H1 (cell line): Measurements from ENCODE around the gene RNF4. TPM values are rescaled to one million over a fixed set of nuclear protein-coding genes. Genes with fewer than 3 reads are reported as not detected.

ENCODE experiments used
- BCL11A ChIP-seq, 2 experiments: IDR thresholded peaks; one replicate each; pipeline ENCODE4 v1.6.1; 2011; ENCODE audit warnings: low read depth in 2 of 2, low read length in 2 of 2, mild to moderate bottlenecking in 2 of 2
- CHD1 ChIP-seq: IDR thresholded peaks from 2 replicates; pipeline ENCODE4 v1.6.1; 2012; ENCODE audit warnings: low read depth, low read length, improper control_type of control experiment
- CTBP2 ChIP-seq: IDR thresholded peaks from 2 replicates; pipeline ENCODE4 v1.7.0; 2011; ENCODE audit warnings: borderline replicate concordance, mild to moderate bottlenecking, moderate library complexity, mixed read lengths, low read length; ENCODE audit not compliant: insufficient read depth, insufficient read length
- EP300 ChIP-seq, 2 experiments: IDR thresholded peaks; 1 replicate in 1 of 2; 2 replicates in 1 of 2; pipeline ENCODE4 v1.6.1; 2011 to 2012; ENCODE audit warnings: low read depth in 2 of 2, low read length in 2 of 2, mild to moderate bottlenecking in 2 of 2, borderline replicate concordance in 1 of 2, inconsistent platforms in 1 of 2, moderate library complexity in 1 of 2
- GABPA ChIP-seq: IDR thresholded peaks from 2 replicates; pipeline ENCODE4 v1.6.1; 2011; ENCODE audit warnings: mild to moderate bottlenecking, low read length, moderate library complexity, borderline replicate concordance; ENCODE audit not compliant: insufficient read depth
- HDAC2 ChIP-seq, 2 experiments: fragments of 300-600 bp in 1 of 2; sonication (generic) in 1 of 2; IDR thresholded peaks; 2 replicates each; pipeline ENCODE4 v1.6.1; 2011 to 2012; ENCODE audit warnings: low read depth in 2 of 2, low read length in 2 of 2, mild to moderate bottlenecking in 2 of 2, moderate library complexity in 2 of 2, borderline replicate concordance in 1 of 2, inconsistent platforms in 1 of 2
- JUN ChIP-seq: IDR thresholded peaks from 2 replicates; pipeline ENCODE4 v1.6.1; 2011; ENCODE audit warnings: low read depth, mild to moderate bottlenecking, improper control_type of control experiment, low read length
- KDM1A ChIP-seq: fragments of 200-600, 300-600 bp; sonication (generic); IDR thresholded peaks from 2 replicates; pipeline ENCODE4 v1.7.1; 2016; ENCODE audit warnings: mild to moderate bottlenecking, low read length, borderline replicate concordance
- MAX ChIP-seq: IDR thresholded peaks from 2 replicates; pipeline ENCODE4 v1.6.1; 2012; ENCODE audit warnings: inconsistent platforms
- NRF1 ChIP-seq: IDR thresholded peaks from 2 replicates; pipeline ENCODE4 v1.6.1; 2011; ENCODE audit warnings: mild to moderate bottlenecking, low read depth, low read length, improper control_type of control experiment
- POLR2AphosphoS5 ChIP-seq: IDR thresholded peaks from 2 replicates; pipeline ENCODE4 v1.6.1; 2011; ENCODE audit warnings: low read depth, low read length
- RFX5 ChIP-seq: IDR thresholded peaks from 2 replicates; pipeline ENCODE4 v1.6.1; 2011; ENCODE audit warnings: low read depth, low read length, improper control_type of control experiment, borderline replicate concordance
- RXRA ChIP-seq: IDR thresholded peaks from 2 replicates; pipeline ENCODE4 v1.6.1; 2011; ENCODE audit warnings: low read depth, mild to moderate bottlenecking, low read length, moderate library complexity; ENCODE audit not compliant: insufficient read depth
- SP1 ChIP-seq: IDR thresholded peaks from 2 replicates; pipeline ENCODE4 v1.6.1; 2011; ENCODE audit warnings: low read depth, low read length
- SP2 ChIP-seq: IDR thresholded peaks from 2 replicates; pipeline ENCODE4 v1.6.1; 2012; ENCODE audit warnings: mild to moderate bottlenecking, low read length, inconsistent platforms
- TCF12 ChIP-seq: IDR thresholded peaks from 2 replicates; pipeline ENCODE4 v1.6.1; 2011; ENCODE audit warnings: low read depth, mild to moderate bottlenecking, low read length
- polyA plus RNA-seq, 7 experiments: library from polyadenylated mRNA; depleted of rRNA in 3 of 7; stranded (reverse) in 5 of 7; unstranded in 2 of 7; fragments of >200 nt in 5 of 7; fragments of 200-250 nt in 2 of 7; gene quantifications; 1 replicate in 5 of 7; 2 replicates in 1 of 7; 4 replicates in 1 of 7; pipeline versions ENCODE4 v1.2.1 to v1.2.3, GENCODE V29; 2011 to 2013; ENCODE audit warnings: missing spikeins in 2 of 7, mixed read lengths in 2 of 7
- total RNA-seq: library from RNA; stranded (reverse); fragmentation: NEBNext Ultra II Directional; extraction: Animal tissue kit (Norgen Biotek cat#: 25700); gene quantifications from 2 replicates; pipeline ENCODE4 v1.2.1, GENCODE V29; 2021
- TF ChIP-seq, protein P1 (sequence below): IDR thresholded peaks from 2 replicates; pipeline ENCODE4 v1.6.1; 2012; ENCODE audit warnings: inconsistent platforms

The RNF4 gene
- total and polyA plus RNA-seq, 2 of the 8 experiments (the other 6 are each of a cell fraction or from before 2014, with no cell fraction given), result 68.2 to 78.9 TPM

GRCh38 chr4:2441393-2442174 lies 27.3 kb upstream of the RNF4 start (continued):
- peak; percentile 69; the same call in 1 of the 2 replicates for TF ChIP-seq GABPA
- no peak for TF ChIP-seq SP2
- no peak for TF ChIP-seq JUN
- TF ChIP-seq RFX5, result no peak
- TF ChIP-seq HDAC2 (IDR thresholded peaks at IDR 0.05; ENCODE audit: borderline replicate concordance in 1 of 2, low read depth in 2 of 2, low read length in 2 of 2), result 0 out of 4 replicates have a peak, but pooled peaks have one; percentile 28 to 38
- no peak for TF ChIP-seq EP300 (IDR thresholded peaks at IDR 0.05; ENCODE audit: borderline replicate concordance in 1 of 2, low read depth in 2 of 2, low read length in 2 of 2)
- TF ChIP-seq POLR2AphosphoS5, result no peak
- no peak for TF ChIP-seq NRF1
- TF ChIP-seq, protein P1, sequence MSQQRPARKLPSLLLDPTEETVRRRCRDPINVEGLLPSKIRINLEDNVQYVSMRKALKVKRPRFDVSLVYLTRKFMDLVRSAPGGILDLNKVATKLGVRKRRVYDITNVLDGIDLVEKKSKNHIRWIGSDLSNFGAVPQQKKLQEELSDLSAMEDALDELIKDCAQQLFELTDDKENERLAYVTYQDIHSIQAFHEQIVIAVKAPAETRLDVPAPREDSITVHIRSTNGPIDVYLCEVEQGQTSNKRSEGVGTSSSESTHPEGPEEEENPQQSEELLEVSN, result 0 out of 2 replicates have a peak, but pooled peaks have one; percentile 11
- no peak for TF ChIP-seq TCF12
- no peak for TF ChIP-seq CHD1
- TF ChIP-seq CTBP2, result no peak
- peak; percentile 28; the same call in 1 of the 2 replicates for TF ChIP-seq MAX
- 0 out of 2 replicates have a peak, but pooled peaks have one; percentile 42 for TF ChIP-seq KDM1A
- no peak for TF ChIP-seq SP1
- TF ChIP-seq BCL11A (IDR thresholded peaks at IDR 0.05; ENCODE audit: low read depth in 2 of 2, low read length in 2 of 2), result no peak
- TF ChIP-seq RXRA, result 0 out of 2 replicates have a peak, but pooled peaks have one; percentile 10
